Stimulated activated naive CD8-positive, alpha-beta T cell treated with anti-CD3 and anti-CD28 coated beads, Interleukin-15, amount 100 ng/mL, for 72 hours (primary cell): Measurements from ENCODE around the gene RAB6B.

Experiments
- ATAC-seq: fragments of 150-1000 bp; cut with Tn5 transposase; 2 replicates; pipeline ENCODE4 v1.10.0; 2021; ENCODE audit warnings: mild to moderate bottlenecking, moderate library complexity
- DNase-seq, 2 donors: peaks; one replicate each; pipeline ENCODE4 v3.0.0; 2021 to 2022
- H3K27ac Mint-ChIP-seq, 2 donors: one replicate each; pipeline ENCODE4 v1.8.0; 2022; ENCODE audit warnings: mild to moderate bottlenecking in 2 of 2, mixed read lengths in 2 of 2, moderate library complexity in 2 of 2
- H3K27me3 Mint-ChIP-seq: one replicate; pipeline ENCODE4 v1.8.0; 2022; ENCODE audit warnings: mixed read lengths
- H3K4me1 Mint-ChIP-seq: one replicate; pipeline ENCODE4 v1.8.0; 2022; ENCODE audit warnings: mild to moderate bottlenecking, mixed read lengths
- H3K4me3 Mint-ChIP-seq, 2 donors: one replicate each; pipeline ENCODE4 v1.8.0; 2022; ENCODE audit warnings: mild to moderate bottlenecking in 2 of 2, mixed read lengths in 2 of 2, moderate library complexity in 1 of 2
- H3K9me3 Mint-ChIP-seq, 2 donors: one replicate each; pipeline ENCODE4 v1.8.0; 2022; ENCODE audit warnings: mixed read lengths in 2 of 2

The RAB6B gene

GRCh38 chr3:133890972-133891644 lies 4.6 kb downstream of the RAB6B start:
- Mint-ChIP-seq H3K4me3 (no peak overlapping the region), H3K9me3 (no peaks in the 10 kb centered on the region), H3K4me1 (peaks cover 10% of the 10 kb centered on the region), H3K27me3 (peaks cover 62% of the 10 kb centered on the region), H3K27ac (no peak overlapping the region)
- ATAC-seq, result no peak
- DNase-seq, result no peak

DNA sequence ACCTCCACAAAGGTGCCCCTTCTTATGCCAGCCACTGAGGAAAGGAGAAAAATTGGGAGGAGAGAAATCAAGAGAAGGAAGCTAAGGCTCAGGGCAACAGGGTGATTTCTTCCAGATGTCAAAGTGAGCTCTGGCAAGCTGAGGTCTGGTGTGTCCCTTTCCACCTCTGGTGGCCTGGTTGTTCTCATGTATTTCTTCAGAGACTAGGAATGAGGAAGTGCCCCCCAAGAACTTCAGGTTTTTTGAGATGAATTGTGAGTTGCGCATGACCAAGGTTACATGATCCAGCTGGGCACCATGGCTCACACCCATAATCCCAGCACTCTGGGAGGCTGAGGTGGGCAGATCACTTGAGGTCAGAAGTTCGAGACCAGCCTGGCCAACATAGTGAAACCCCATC lies 5.6 kb downstream of the RAB6B start:
- H3K4me3 Mint-ChIP-seq, result no peak overlapping the region
- peaks cover under 1% of the 10 kb centered on the region for H3K4me1 Mint-ChIP-seq
- no peak for DNase-seq
- H3K27me3 Mint-ChIP-seq, result peaks cover 54% of the 10 kb centered on the region
- H3K27ac Mint-ChIP-seq, result peak overlapping the region; percentile 20 to 41
- ATAC-seq, result no peak
- H3K9me3 Mint-ChIP-seq, result no peaks in the 10 kb centered on the region

DNA sequence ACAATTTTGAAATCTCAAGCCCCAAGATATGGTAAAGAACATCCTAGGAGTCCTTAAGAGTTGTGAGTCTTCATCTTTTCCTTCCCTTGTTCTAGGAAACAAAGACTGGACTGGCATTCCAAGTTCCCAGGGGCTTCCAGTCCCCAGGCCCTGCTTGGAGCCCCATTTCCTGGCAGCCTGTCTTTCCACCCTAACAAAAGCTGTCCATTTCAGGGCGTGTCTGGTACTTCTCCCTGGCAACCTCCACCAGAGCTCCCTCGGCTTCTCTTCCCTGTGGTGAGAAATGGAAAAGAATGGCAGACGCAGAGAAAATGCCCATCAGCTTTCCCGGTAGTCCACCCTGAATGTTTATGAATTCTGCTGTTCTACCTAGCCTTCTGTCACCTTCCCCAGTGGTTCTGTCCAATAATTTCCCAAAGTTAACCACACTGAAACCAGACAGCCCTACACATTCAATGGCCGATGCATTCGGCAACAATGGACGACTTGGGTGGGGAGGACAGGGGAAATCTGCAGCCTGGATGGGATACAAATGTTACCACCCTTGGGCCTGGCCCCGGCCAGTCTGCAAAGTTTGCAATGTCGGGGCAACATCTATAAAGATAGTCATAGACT lies 6.8 kb downstream of the RAB6B start:
- Mint-ChIP-seq H3K4me3 (no peak overlapping the region), H3K27ac (no peak overlapping the region), H3K4me1 (no peaks in the 10 kb centered on the region), H3K9me3 (no peaks in the 10 kb centered on the region), H3K27me3 (peaks cover 54% of the 10 kb centered on the region)
- ATAC-seq (no peak), DNase-seq (no peak)

- ATAC-seq (no peak), DNase-seq (no peak)
- Mint-ChIP-seq H3K27me3 (peaks cover 49% of the 10 kb centered on the region), H3K27ac (peak overlapping the region; percentile 9 to 44), H3K9me3 (no peaks in the 10 kb centered on the region), H3K4me3 (no peak overlapping the region), H3K4me1 (no peaks in the 10 kb centered on the region)
Observed at GRCh38 chr3:133887803-133888703, 7.6 kb downstream of the RAB6B start.

DNA sequence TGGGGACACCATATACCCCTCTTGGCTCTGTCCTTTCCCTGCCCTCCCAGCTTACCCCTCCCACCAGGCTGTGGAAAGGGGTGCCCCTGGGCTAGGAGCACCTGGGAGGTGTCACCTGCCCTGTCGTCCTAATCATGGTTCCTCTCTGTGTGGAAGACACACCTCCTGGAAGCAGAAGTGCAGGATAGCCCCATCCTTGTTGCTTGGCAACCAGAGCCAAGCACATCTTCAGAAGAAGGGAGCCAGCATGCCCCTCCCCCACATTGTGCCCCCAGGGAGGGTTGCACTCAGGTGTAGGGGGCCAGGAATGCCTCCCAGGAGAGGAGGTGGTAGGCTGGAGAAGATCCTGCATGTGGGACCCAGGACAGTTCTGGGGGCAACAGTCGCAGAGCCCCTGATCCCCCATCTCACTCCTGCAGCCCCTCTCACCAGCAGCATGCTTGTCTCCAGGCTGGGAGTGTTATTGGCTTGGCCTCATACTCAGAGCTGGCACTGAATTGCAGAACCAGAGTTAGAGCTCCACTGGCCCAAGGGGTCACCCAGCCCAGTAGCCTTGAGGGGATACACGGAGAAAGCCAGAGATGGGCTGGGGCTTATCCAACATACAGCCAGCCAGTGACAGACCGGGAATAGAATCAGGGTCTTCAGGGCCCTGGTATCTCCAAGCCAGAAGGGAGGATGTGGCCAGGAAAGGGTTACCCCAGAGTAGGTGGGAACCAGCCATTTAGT lies 8.4 kb downstream of the RAB6B start:
- Mint-ChIP-seq H3K9me3 (no peaks in the 10 kb centered on the region), H3K4me3 (no peak overlapping the region), H3K27ac (no peak overlapping the region), H3K4me1 (peaks cover 7% of the 10 kb centered on the region), H3K27me3 (peaks cover 41% of the 10 kb centered on the region)
- ATAC-seq (no peak), DNase-seq (no peak)

DNA sequence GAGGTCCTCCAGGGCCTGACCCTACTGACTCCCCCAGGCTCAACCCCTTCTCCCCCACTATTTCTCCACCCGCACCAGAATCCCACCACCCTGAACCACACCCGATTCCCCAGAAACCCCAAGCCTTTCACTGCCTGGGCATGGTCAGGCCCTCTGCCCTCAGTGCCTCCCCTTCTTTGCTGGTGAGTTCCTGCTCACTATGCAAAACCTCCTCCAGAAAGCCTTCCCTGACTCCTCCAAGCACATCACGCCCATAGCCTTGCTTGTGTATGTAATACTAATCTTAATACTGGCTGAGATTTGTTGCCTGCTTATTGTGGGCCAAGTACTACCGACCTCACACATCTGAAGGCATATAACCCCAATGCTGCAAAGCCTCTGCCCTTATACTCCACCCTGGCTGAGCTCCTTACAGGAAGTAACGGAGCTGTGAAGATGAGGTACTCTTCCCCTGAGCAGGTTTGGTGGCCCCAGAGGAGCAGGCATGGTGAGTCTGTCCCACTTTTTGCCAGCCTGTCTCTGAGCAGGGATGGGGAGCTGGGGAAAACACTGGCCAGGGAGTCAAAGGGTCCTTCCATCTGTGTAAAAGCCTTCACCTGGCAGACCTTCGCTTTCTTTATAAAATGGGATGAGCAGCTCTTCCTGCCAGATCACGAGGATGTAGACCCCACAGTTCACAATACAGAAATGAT lies 9.5 kb downstream of the RAB6B start:
- H3K4me3 Mint-ChIP-seq, result no peak overlapping the region

GRCh38 chr3:133884887-133885711 lies 10.6 kb downstream of the RAB6B start:
- Mint-ChIP-seq H3K4me1 (peaks cover 13% of the 10 kb centered on the region), H3K27ac (no peak overlapping the region), H3K27me3 (peaks cover 28% of the 10 kb centered on the region), H3K9me3 (peaks cover 0 to 8% of the 10 kb centered on the region in 2 donors), H3K4me3 (no peak overlapping the region)
- ATAC-seq (no peak), DNase-seq (no peak)

More for the DNA sequence above, 9.5 kb downstream of the RAB6B start:
- H3K9me3 Mint-ChIP-seq, result no peaks in the 10 kb centered on the region
- peaks cover 13% of the 10 kb centered on the region for H3K4me1 Mint-ChIP-seq
- no peak for ATAC-seq
- peaks cover 30% of the 10 kb centered on the region for H3K27me3 Mint-ChIP-seq
- H3K27ac Mint-ChIP-seq, result no peak overlapping the region
- no peak for DNase-seq

DNA sequence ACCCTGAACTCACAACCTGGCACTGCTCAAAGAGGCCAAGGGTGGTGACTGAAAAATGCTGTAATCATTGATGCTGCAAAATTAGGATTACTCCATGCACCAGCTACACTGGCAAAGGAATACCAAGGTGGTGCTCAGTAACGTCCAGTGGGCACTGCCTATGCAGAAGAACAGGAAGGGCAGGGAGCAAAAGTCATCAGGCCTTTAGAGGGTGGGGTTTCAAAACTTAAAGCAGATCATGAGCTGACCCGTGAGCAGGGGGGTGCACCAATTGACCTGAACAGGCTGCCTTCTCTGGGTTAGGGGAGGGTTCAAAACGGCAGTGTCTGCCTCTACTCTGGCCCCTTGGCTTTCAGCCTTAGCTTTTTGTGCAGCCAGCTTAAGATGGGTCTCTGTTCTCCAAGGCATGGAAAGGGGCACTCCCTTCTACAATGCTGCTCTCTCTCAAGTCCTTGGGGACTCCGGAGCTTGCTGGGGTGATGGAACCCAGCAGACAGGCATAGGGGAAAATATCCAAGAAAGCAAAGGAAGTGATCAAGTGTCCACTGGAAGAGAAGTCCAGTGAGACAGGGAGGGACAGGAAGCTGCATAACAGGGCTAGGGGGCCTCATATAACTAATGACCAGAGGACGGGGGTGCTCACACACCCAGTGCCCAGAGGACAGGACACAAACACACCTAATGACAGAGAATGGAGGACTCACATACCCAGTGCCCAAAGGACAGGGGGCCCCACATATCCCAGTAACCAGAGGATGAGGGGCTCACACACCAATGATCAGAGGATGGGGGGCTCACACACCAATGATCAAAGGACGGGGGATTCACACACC lies 11.4 kb downstream of the RAB6B start:
- no peak for DNase-seq
- Mint-ChIP-seq H3K4me1 (peaks cover 13% of the 10 kb centered on the region), H3K27ac (no peak overlapping the region), H3K27me3 (peaks cover 28% of the 10 kb centered on the region), H3K4me3 (no peak overlapping the region), H3K9me3 (peaks cover 0 to 12% of the 10 kb centered on the region in 2 donors)
- no peak for ATAC-seq

DNA sequence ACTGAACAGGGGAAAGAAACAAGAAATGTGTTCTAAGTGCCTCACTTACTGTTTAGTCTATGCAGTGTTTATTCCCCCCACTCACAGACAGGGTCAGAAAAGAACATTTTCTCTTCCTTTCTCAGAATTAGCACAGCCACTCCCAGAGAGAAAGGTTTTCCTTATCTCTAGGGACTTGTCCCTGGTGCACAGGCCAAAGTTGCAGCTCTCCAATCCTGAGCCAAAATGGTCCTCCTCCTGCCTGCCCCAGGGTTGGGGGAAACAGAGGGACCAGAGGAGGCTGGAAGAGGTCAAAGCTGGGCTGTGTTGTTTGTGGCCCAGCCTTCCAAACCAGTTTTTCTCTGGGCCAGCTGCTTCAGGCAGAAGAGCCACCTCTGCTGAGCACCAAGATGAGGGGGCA lies 12.0 kb downstream of the RAB6B start:
- DNase-seq, result no peak
- Mint-ChIP-seq H3K9me3 (peaks cover 3 to 12% of the 10 kb centered on the region in 2 donors), H3K4me1 (peaks cover 13% of the 10 kb centered on the region), H3K4me3 (no peak overlapping the region), H3K27ac (peak overlapping the region in 1 of 2 donors; percentile 88), H3K27me3 (peaks cover 28% of the 10 kb centered on the region)
- ATAC-seq, result no peak

DNA sequence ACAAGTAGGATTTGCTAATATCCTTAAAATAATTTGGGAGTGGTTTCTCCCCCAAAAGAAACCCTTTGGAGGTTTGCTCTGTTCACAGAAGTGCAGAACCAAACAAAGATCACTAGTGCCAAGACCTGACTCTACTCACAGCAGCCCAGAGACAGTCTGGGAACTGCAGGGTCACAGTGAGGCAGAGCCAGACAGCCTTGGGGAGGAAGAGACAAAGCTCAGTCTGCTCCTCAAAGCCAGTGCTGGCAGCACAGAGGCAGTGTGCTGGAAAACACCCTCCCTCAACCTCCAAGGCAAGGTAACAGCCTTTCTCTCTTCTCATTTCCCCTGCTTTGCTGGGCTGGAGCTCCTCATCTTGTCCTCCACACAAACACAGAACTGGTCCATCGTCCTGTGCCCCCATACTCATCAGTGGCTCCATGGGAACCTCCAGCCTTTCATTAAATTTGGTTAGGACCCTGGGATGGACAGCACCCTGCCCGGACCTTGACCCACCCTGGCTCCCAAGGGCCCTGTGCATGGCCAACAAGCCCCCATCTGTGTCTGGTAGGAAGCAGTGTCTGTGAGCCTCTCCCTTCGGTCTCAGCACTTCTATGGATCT lies 12.6 kb downstream of the RAB6B start:
- H3K27ac Mint-ChIP-seq, result no peak overlapping the region
- ATAC-seq (no peak), DNase-seq (no peak)
- peaks cover 27% of the 10 kb centered on the region for H3K27me3 Mint-ChIP-seq
- peaks cover 9 to 18% of the 10 kb centered on the region in 2 donors for H3K9me3 Mint-ChIP-seq
- H3K4me1 Mint-ChIP-seq, result peaks cover 13% of the 10 kb centered on the region
- no peak overlapping the region for H3K4me3 Mint-ChIP-seq

DNA sequence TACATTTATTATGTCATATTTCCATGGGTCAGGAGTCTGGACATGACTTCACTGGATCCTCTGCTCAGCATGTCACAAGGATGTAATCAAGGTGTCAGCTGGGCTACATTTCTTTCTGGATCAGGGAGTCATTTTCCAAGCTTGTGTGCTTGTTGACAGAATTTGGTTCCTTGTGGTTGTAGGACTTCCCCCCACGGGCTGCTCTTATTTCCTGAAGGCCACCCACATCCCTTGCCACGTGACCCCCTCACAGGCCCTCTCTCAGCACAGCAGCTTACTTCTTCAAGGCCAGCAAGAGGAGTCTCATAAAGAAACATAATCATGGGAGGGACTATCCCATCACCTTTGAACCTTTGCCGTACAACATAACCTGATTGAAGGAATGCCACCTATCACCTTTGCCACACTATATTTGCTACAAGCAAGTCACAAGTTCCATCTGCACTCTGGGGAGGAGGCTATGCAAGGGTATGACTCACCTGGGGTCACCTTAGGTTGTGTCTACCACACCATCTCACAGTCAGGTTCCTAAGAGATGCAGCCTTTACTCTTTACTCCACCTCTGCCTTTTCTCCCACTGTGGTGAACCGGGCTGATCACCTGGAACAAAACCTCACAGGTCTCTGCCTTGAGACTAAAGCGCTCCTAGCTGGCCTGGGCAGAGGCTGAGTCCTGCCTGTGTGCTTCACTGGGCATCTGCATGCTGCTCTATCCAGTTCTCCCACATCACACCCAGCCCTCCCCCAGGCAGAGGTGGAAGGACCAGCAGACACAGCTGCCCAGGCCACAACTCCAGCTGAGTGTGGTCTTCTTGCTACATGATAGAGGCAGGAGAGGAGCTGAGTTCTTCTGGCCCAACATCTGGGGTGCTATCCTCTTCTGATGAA lies 13.5 kb downstream of the RAB6B start:
- DNase-seq (no peak), ATAC-seq (peak; percentile 80)
- no peak overlapping the region for H3K27ac Mint-ChIP-seq
- peaks cover 20% of the 10 kb centered on the region for H3K27me3 Mint-ChIP-seq
- no peak overlapping the region for H3K4me3 Mint-ChIP-seq
- peaks cover 18 to 27% of the 10 kb centered on the region in 2 donors for H3K9me3 Mint-ChIP-seq
- H3K4me1 Mint-ChIP-seq, result peaks cover 13% of the 10 kb centered on the region

- no peak overlapping the region for H3K4me3 Mint-ChIP-seq
- DNase-seq (no peak), ATAC-seq (no peak)
- H3K27ac Mint-ChIP-seq, result no peak overlapping the region
- peaks cover 13% of the 10 kb centered on the region for H3K4me1 Mint-ChIP-seq
- H3K9me3 Mint-ChIP-seq, result peaks cover 18 to 34% of the 10 kb centered on the region in 2 donors
- H3K27me3 Mint-ChIP-seq, result peaks cover 27% of the 10 kb centered on the region
Observed at GRCh38 chr3:133881492-133881891, 14.2 kb downstream of the RAB6B start.
